HG03097 (cell line): ENCODE measurements around the gene EXOC5.

Experiments used
- ATAC-seq: cut with Tn5 transposase; IDR thresholded peaks from one replicate; pipeline ENCODE4 v1.9.1; 2021; ENCODE audit not compliant: unreplicated experiment, low FRiP score

Gene EXOC5

DNA sequence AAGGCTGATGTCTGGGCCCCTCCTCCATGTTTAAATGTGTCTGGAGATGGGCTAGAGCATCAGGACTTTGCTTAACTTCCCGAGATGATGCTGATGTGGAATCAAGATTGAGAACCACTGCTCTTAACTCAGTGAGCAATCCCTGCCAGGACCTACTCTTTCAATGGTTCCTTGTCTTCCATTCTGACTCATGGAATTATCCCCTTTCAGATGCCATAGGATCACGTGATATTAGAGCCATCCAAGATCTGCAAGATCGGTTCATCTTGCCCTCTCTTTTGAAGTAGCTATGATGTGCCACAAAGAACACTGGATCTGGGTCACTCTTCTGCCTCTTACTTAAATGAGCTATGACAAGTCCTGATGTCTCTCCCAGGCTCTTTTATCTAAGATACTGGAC, 96.8 kb downstream of the EXOC5 start:
- ATAC-seq: no peak

DNA sequence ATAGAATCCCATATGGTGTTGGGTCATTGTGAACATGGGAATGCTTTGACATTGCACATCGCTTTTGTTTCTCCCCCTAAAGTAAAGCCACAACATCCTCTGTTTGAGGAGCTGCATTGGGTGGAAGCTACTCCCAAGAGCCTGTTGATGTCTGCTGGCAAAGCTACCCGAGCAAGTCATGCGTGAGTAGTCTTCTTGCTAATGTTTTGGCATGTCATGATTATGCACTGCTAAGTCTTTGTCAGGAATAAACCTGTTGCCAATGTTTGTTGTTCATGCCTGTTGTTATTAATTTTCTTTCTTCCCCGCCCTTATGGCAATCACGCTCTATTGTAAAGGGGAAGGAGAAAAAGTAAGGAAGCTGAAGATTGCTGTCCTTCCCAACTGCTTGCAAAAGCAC, 97.3 kb downstream of the EXOC5 start:
- ATAC-seq: no peak

DNA sequence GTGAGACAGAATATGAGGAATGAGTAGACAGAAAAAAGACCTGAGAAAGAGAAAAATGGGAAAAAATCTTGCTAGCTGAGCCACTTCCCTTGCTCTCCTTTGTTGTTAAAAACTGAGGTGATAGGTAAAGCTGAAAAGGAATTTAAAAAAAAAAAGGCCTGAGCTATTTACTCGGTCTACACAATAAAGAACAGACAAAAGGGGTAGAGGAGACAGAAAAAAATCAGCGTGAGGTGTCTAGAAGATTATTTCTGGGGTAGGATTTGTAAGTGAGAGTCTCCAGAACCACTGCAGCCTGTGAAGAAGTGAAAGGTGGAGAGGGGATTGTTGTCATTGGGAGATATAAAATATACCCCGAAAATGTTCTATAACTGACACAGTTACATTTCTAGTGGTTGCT, 98.8 kb downstream of the EXOC5 start:
- ATAC-seq: no peak

DNA sequence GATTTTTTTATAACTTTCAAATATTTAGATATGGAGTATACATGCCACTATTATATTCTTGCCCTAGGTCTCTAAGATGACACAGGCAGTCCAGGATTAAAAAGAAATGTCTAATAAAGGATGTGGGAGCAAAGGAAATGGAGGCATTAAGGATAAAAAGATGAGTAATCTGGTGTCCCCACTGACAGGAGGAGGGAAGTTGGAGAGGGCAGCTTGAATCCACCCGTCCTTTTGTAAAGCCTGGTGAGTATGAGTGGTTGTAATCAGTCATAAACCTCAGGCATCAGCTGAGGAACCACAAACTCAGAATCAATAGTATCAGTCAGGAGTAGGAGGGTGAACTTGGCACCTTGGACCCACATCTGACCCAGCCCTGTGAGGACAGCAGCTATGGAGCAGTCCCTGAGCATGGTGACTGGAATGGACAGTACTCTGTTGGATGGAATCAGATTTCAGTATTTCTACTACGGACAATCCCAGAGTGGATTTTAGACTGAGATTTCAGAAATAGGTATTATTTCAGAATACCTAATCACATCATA, 100.5 kb downstream of the EXOC5 start:
- ATAC-seq: no peak

DNA sequence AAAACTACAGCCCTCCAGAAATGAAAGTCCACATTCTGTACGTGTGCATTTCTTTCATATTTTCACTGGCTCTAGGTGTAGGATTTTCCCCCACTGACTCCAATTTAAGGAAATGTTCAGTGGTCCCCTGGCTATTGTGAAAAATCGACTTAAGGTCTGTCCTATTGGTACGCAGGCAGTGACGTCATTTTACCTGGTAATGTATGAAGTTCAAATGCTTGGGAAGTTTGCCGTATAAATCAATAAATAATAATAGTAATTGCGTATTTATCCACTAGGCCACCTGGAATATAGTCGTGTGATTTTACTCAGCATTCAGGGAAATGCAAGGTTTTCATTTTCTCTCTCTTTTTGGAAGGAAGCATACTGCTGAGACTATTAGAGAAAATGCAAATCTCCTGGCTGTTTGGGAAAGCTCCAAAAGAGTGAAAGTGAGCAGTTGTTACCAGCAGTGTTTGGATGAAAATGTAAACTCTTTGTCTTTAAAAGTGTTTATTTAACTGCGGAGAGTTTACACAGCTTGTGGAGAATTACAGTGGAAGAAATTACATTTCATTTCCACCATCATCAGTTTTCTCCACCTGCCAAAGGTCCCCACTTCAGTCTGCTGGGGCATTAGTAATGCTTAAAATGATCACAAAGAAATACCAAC, 107.0 kb downstream of the EXOC5 start:
- no peak for ATAC-seq

DNA sequence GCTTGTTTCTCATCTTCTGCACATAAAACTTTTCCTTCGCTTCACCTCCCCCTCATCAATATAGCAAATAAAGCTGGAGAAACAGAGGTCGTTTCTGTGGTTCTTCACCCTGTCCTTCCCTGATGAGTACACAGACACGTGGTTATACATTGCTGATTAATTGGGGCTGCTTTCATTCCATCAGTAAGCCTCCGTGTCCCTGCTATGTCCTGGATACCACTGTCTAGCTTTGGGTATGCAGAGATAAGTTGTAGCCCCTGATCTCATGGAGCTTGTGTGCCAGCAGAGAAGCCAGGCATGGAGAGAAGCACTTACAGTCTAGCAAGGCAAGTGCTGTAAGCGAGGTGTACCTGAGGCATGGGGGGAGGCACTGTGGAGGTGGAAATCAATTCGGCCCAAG, 108.4 kb downstream of the EXOC5 start:
- ATAC-seq: no peak

DNA sequence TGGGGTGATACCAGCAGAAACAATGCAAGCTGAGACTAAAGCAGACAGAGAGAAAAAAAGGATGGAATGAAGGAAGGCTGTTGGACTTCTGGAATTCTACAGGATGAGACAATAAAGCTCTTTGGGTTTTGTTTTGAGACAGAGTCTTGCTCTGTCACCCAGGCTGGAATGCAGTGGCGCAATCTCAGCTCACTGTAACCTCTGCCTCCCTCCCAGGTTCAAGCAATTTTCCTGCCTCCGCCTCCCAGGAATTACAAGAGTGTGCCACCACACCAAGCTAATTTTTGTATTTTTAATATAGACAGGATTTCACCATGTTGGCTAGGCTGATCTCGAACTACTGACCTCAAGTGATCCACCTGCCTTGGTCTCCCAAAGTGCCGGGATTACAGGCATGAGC, 115.4 kb downstream of the EXOC5 start:
- no peak for ATAC-seq
